ENCODE data around the gene CHTF8.

The CHTF8 gene

GRCh38 chr16:69069504-69069903, 62.9 kb downstream of the CHTF8 start:
- H3K9ac ChIP-seq (ENCODE audit: low read length), result no peak overlapping the region
- H3K27me3 ChIP-seq (ENCODE audit: low read depth, low read length), result no peaks in the 10 kb centered on the region
- no peaks in the 10 kb centered on the region for H3K79me2 ChIP-seq (ENCODE audit: low read length)
- H3K4me1 ChIP-seq (ENCODE audit: low read length), result no peaks in the 10 kb centered on the region
- no peak overlapping the region for H2AFZ ChIP-seq (ENCODE audit: low read depth, low read length)
- no peak overlapping the region for H3K4me3 ChIP-seq (ENCODE audit: low read length)
- no peak overlapping the region for H3K27ac ChIP-seq (ENCODE audit: low read length)
- no peaks in the 10 kb centered on the region for H3K9me3 ChIP-seq (ENCODE audit: insufficient read depth, low read length)
- TF ChIP-seq EZH2phosphoT487 (IDR thresholded peaks at IDR 0.05; ENCODE audit: low read depth), result no peak
- no peaks in the 10 kb centered on the region for H3K36me3 ChIP-seq (replicated peaks; ENCODE audit: low read depth, low read length)
- H4K20me1 ChIP-seq (ENCODE audit: insufficient read depth, low read length), result no peaks in the 10 kb centered on the region
- no peak overlapping the region for H3K4me2 ChIP-seq (ENCODE audit: low read length)
